Measurements from ENCODE around the gene PNMA8A. TPM values are rescaled to one million over a fixed set of nuclear protein-coding genes. Genes with fewer than 3 reads are reported as not detected.

PNMA8A gene
- total RNA-seq, 4 donors from 2014 or later = 8.9 to 33.8 (median 19.5) TPM

GRCh38 chr19:46514589-46515289 lies 43.4 kb upstream of the PNMA8A start:
- Histone ChIP-seq H3K9me3 (no peaks in the 10 kb centered on the region), H3K36me3 (no peaks in the 10 kb centered on the region), H3K4me3 (replicated peaks in 1 of 3) (no peak overlapping the region), H3K4me1 (peaks cover 0 to 4% of the 10 kb centered on the region in 2 donors), H3K27ac (no peak overlapping the region), H3K27me3 (no peaks in the 10 kb centered on the region)
- intact Hi-C loops (cut with DNase I) = no loop called here
- 72% methylated on average over 13 of the region's 13 CpGs for WGBS, 2 donors
- no peak for TF ChIP-seq POLR2A (IDR thresholded peaks at IDR 0.05)
- no peak for TF ChIP-seq CTCF (IDR thresholded peaks at IDR 0.05)
- DNase-seq = no peak

- no peak overlapping the region for H3K4me3 ChIP-seq (replicated peaks in 1 of 3)
- no peaks in the 10 kb centered on the region for H3K36me3 ChIP-seq
- WGBS, 2 donors = 38 to 41% methylated on average over 22 to 24 of the region's 36 CpGs
- no peaks in the 10 kb centered on the region for H3K27me3 ChIP-seq
- TF ChIP-seq POLR2A (IDR thresholded peaks at IDR 0.05) = no peak
- TF ChIP-seq CTCF (IDR thresholded peaks at IDR 0.05) = peak; percentile 84 to 100 (median 93)
- peak; percentile 73 to 80 for DNase-seq
- intact Hi-C loops (cut with DNase I) = no loop called here
- no peak overlapping the region for H3K27ac ChIP-seq
- H3K4me1 ChIP-seq = peaks cover 0 to 4% of the 10 kb centered on the region in 2 donors
- no peaks in the 10 kb centered on the region for H3K9me3 ChIP-seq
Observed at GRCh38 chr19:46513461-46514236, 42.3 kb upstream of the PNMA8A start.

- Histone ChIP-seq H3K27me3 (no peaks in the 10 kb centered on the region), H3K9me3 (no peaks in the 10 kb centered on the region), H3K4me1 (peaks cover 0 to 4% of the 10 kb centered on the region in 2 donors), H3K4me3 (replicated peaks in 1 of 3) (no peak overlapping the region), H3K27ac (no peak overlapping the region), H3K36me3 (no peaks in the 10 kb centered on the region)
- no peak for DNase-seq
- no peak for TF ChIP-seq POLR2A (IDR thresholded peaks at IDR 0.05)
- no peak for TF ChIP-seq CTCF (IDR thresholded peaks at IDR 0.05)
- intact Hi-C loops (cut with DNase I) = no loop called here
- WGBS, 2 donors = 86 to 92% methylated on average over 4 of the region's 4 CpGs
Observed at GRCh38 chr19:46511237-46511636, 39.9 kb upstream of the PNMA8A start.

DNA sequence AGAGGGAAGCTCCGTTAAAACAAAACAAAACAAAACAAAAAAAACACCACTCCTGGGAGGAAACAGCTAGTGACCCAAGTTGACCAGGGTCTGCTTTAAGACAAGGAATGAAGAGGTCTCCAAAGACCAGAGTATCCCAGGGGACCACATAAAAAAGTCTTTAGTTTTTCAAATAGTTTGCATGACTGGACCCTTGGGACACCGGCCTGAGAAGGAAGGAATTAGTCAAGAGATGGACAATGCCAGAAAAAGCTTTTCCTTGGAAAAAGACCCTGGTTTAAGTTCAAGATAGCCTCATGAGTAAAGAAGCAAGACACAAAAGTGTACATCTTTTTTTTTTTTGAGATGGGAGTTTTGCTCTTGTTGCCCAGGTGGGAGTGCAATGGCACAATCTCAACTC lies 36.8 kb upstream of the PNMA8A start:
- 28 to 37% methylated on average over 2 of the region's 2 CpGs for WGBS, 2 donors
- Histone ChIP-seq H3K4me1 (no peaks in the 10 kb centered on the region), H3K36me3 (no peaks in the 10 kb centered on the region), H3K4me3 (replicated peaks in 1 of 3) (no peak overlapping the region), H3K27ac (no peak overlapping the region), H3K9me3 (no peaks in the 10 kb centered on the region), H3K27me3 (no peaks in the 10 kb centered on the region)
- TF ChIP-seq CTCF (IDR thresholded peaks at IDR 0.05) (no peak), POLR2A (IDR thresholded peaks at IDR 0.05) (no peak)
- intact Hi-C loops (cut with DNase I) = no loop called here
- DNase-seq = no peak

Measured in thyroid gland (tissue), 4 donors.